HepG2 (cell line): Measurements from ENCODE around the gene ALPK1. TPM values are rescaled to one million over a fixed set of nuclear protein-coding genes. Genes with fewer than 3 reads are reported as not detected.

Experiments used
- ATAC-seq: fragments of 200-7000 bp; cut with Tn5 transposase; 3 replicates; pipeline ENCODE4 v1.9.1; 2020; ENCODE audit warnings: mild to moderate bottlenecking, moderate library complexity
- BruUV-seq: library from RNA; stranded (reverse); fragments of 400-500 nt; replicated peaks from 2 replicates; lab custom pipeline; 2021; lab: Mats Ljungman, UMichigan
- CTCF ChIA-PET: fragments of 300-600 bp; formaldehyde crosslinking; extraction: SDS; loops from one replicate; lab custom pipeline; 2021; ENCODE audit warnings: low total read pairs, inconsistent platforms, low intra/inter-chr PET ratio; lab: Yijun Ruan, JAX
- POLR2A ChIA-PET: fragments of 350-600 bp; sonication (Branson Sonifier 250); formaldehyde crosslinking; loops from one replicate; lab custom pipeline; 2020; ENCODE audit warnings: antibody characterized with exemption, inconsistent platforms; lab: Yijun Ruan, JAX
- DNase-seq: peaks from one replicate; pipeline ENCODE4 v3.0.0-alpha.2; 2015; ENCODE audit warnings: low spot score
- FAIRE-seq: peaks from 3 replicates; lab custom pipeline; 2011; peaks lifted over from hg19 to GRCh38; lab: Jason Lieb, UNC
- H2AFZ ChIP-seq: one replicate; pipeline ENCODE4 v1.6.1; 2011; ENCODE audit warnings: low read length, inconsistent platforms
- H3K27ac ChIP-seq: fragments of 300-600 bp; 3 replicates; pipeline ENCODE4 v1.8.0; 2011; ENCODE audit warnings: mixed run types, mild to moderate bottlenecking, mixed read lengths, low read length, inconsistent platforms; ENCODE audit not compliant: insufficient read depth; ENCODE audit errors: extremely low read length
- H3K27me3 ChIP-seq, 2 experiments: fragments of 200-600 bp in 1 of 2; 2 replicates in 1 of 2; 3 replicates in 1 of 2; pipeline versions ENCODE4 v1.6.0 to v1.8.0; 2011; ENCODE audit warnings: low read length in 2 of 2, mild to moderate bottlenecking in 2 of 2, moderate library complexity in 2 of 2, inconsistent platforms in 1 of 2; ENCODE audit not compliant: insufficient read depth in 2 of 2, control insufficient read depth in 1 of 2
- H3K36me3 ChIP-seq, 2 experiments: fragments of 200-600 bp in 1 of 2; replicated peaks in 1 of 2; 2 replicates in 1 of 2; 3 replicates in 1 of 2; pipeline versions ENCODE4 v1.5.1 to v1.8.0; 2011; ENCODE audit warnings: low read length in 2 of 2, inconsistent platforms in 1 of 2; ENCODE audit not compliant: insufficient read depth in 2 of 2, control insufficient read depth in 1 of 2
- H3K4me1 ChIP-seq: 2 replicates; pipeline ENCODE4 v1.5.1; 2012; ENCODE audit warnings: low read length, inconsistent platforms; ENCODE audit not compliant: insufficient read depth
- H3K4me2 ChIP-seq: 2 replicates; pipeline ENCODE4 v1.6.0; 2011; ENCODE audit warnings: low read depth, low read length, inconsistent platforms
- H3K4me3 ChIP-seq, 3 experiments: fragments of 200-600 bp in 1 of 3; sonication (generic), shearing (Covaris generic) in 1 of 3; replicated peaks in 1 of 3; 2 replicates each; pipeline ENCODE4 v1.5.1; 2011 to 2016; ENCODE audit warnings: low read length in 3 of 3, inconsistent platforms in 2 of 3, low read depth in 2 of 3, mild to moderate bottlenecking in 2 of 3, control low read depth in 1 of 3, mixed read lengths in 1 of 3; ENCODE audit not compliant: insufficient read depth in 1 of 3
- H3K79me2 ChIP-seq: one replicate; pipeline ENCODE4 v1.6.1; 2011; ENCODE audit warnings: low read length, inconsistent platforms; ENCODE audit not compliant: insufficient read depth
- H3K9ac ChIP-seq: 2 replicates; pipeline ENCODE4 v1.6.0; 2011; ENCODE audit warnings: mild to moderate bottlenecking, low read depth, low read length, inconsistent platforms; ENCODE audit not compliant: insufficient read depth
- H3K9me3 ChIP-seq: 2 replicates; pipeline ENCODE4 v1.5.1; 2012; ENCODE audit warnings: mild to moderate bottlenecking, low read length
- H4K20me1 ChIP-seq: 2 replicates; pipeline ENCODE4 v1.6.0; 2011; ENCODE audit warnings: inconsistent platforms, mild to moderate bottlenecking, low read length, moderate library complexity; ENCODE audit not compliant: insufficient read depth
- BORCS8-MEF2B ChIP-seq: sonication (generic); formaldehyde crosslinking; IDR thresholded peaks from 2 replicates; pipeline ENCODE4 v1.8.0; 2022; ENCODE audit warnings: mild to moderate bottlenecking, missing genetic modification reagents
- CCDC6 ChIP-seq: sonication (generic); formaldehyde crosslinking; IDR thresholded peaks from 2 replicates; pipeline ENCODE4 v1.8.1; 2022; ENCODE audit warnings: mild to moderate bottlenecking, missing genetic modification reagents, moderate library complexity
- GTF2F1 ChIP-seq: fragments of 150-350 bp; IDR thresholded peaks from 2 replicates; pipeline ENCODE4 v1.6.1; 2014; ENCODE audit warnings: low read length
- HDAC1 ChIP-seq: sonication (generic); formaldehyde crosslinking; IDR thresholded peaks from 2 replicates; pipeline ENCODE4 v1.5.1; 2020; ENCODE audit warnings: mild to moderate bottlenecking, missing genetic modification reagents
- HNRNPL ChIP-seq: fragments of 200-400 bp; formaldehyde crosslinking; IDR thresholded peaks from 2 replicates; pipeline ENCODE4 v1.6.1; 2017; ENCODE audit warnings: mild to moderate bottlenecking, low read depth, low read length
- MAFG ChIP-seq: sonication (generic); formaldehyde crosslinking; IDR thresholded peaks from 2 replicates; pipeline ENCODE4 v1.5.1; 2020; ENCODE audit warnings: mild to moderate bottlenecking, missing genetic modification reagents
- MEIS2 ChIP-seq: sonication (generic); formaldehyde crosslinking; IDR thresholded peaks from 2 replicates; pipeline ENCODE4 v1.9.0; 2021; ENCODE audit warnings: mild to moderate bottlenecking, missing genetic modification reagents
- SNAI1 ChIP-seq: sonication (generic); formaldehyde crosslinking; IDR thresholded peaks from 2 replicates; pipeline ENCODE4 v1.5.0; 2020; ENCODE audit warnings: mild to moderate bottlenecking, missing genetic modification reagents, borderline replicate concordance
- SUZ12 ChIP-seq: fragments of 150-350 bp; IDR thresholded peaks from 2 replicates; pipeline ENCODE4 v1.6.1; 2014; ENCODE audit warnings: low read depth, low read length
- ZIK1 ChIP-seq: sonication (generic); formaldehyde crosslinking; IDR thresholded peaks from 2 replicates; pipeline ENCODE4 v1.5.0; 2020; ENCODE audit warnings: mild to moderate bottlenecking, low read depth, missing genetic modification reagents, borderline replicate concordance
- WGBS: methylation state at CpG from one replicate; pipeline ENCODE4 v1.1.6; 2017; ENCODE audit warnings: low lambda C conversion rate; 5-methylcytosine and 5-hydroxymethylcytosine counted together
- in situ Hi-C: cut with HindIII; loops from 2 replicates; pipeline ENCODE4 v1.10.0; 2017; ENCODE audit warnings: low pct_unique_long_range_greater_than_20kb; ENCODE audit not compliant: extremely low pct_ligation_motif_present
- intact Hi-C: fragments of 100-400 bp; cut with micrococcal nuclease; formaldehyde crosslinking; loops from one replicate; pipeline ENCODE4 v1.10.0; 2022; ENCODE audit not compliant: unreplicated experiment
- polyA plus RNA-seq, 8 experiments: library from polyadenylated mRNA; depleted of rRNA in 3 of 8; stranded (reverse) in 7 of 8; unstranded in 1 of 8; fragments of >200 nt; fragmentation: Illumina TruSeq in 4 of 8; extraction: Trizol in 4 of 8; gene quantifications; 2 replicates each; pipeline versions ENCODE4 v1.2.1 to v1.2.3, GENCODE V29; 2011 to 2016; ENCODE audit warnings: low read depth in 4 of 8, missing spikeins in 1 of 8, mixed read lengths in 1 of 8; ENCODE audit not compliant: insufficient read depth in 1 of 8
- total RNA-seq, 5 experiments: library from RNA; depleted of rRNA; stranded (reverse); fragments of >200 nt; fragmentation: Illumina TruSeq; extraction: Trizol; gene quantifications; 2 replicates each; pipeline ENCODE4 v1.2.3, GENCODE V29; 2016; ENCODE audit warnings: low read depth in 1 of 5
- TF ChIP-seq, protein P1 (sequence below): sonication (generic); formaldehyde crosslinking; conservative IDR thresholded peaks from 2 replicates; pipeline ENCODE4 v1.4.0; 2020; ENCODE audit warnings: missing genetic modification reagents
- TF ChIP-seq, protein P2 (sequence below): IDR thresholded peaks from 2 replicates; pipeline ENCODE4 v1.6.1; 2016; ENCODE audit warnings: low read depth, borderline replicate concordance
- TF ChIP-seq, protein P3 (sequence below): sonication (generic); formaldehyde crosslinking; IDR thresholded peaks from 2 replicates; pipeline ENCODE4 v1.4.0; 2020; ENCODE audit warnings: missing genetic modification reagents
- TF ChIP-seq, protein P4 (sequence below): sonication (generic); formaldehyde crosslinking; IDR thresholded peaks from 2 replicates; pipeline ENCODE4 v1.4.0; 2020; ENCODE audit warnings: mild to moderate bottlenecking, missing genetic modification reagents
- TF ChIP-seq, protein P5 (sequence below): sonication (generic); formaldehyde crosslinking; IDR thresholded peaks from 2 replicates; pipeline ENCODE4 v1.4.0; 2020; ENCODE audit warnings: mild to moderate bottlenecking, missing genetic modification reagents
- TF ChIP-seq, protein P6 (sequence below): sonication (generic); formaldehyde crosslinking; IDR thresholded peaks from 2 replicates; pipeline ENCODE4 v1.8.1; 2023; ENCODE audit warnings: mild to moderate bottlenecking, inconsistent platforms, moderate library complexity, missing genetic modification reagents, borderline replicate concordance

Gene ALPK1
- total and polyA plus RNA-seq, 2 of the 13 experiments (the other 11 are each of a cell fraction or from before 2014, with no cell fraction given): 0.61 to 1.3 TPM

DNA sequence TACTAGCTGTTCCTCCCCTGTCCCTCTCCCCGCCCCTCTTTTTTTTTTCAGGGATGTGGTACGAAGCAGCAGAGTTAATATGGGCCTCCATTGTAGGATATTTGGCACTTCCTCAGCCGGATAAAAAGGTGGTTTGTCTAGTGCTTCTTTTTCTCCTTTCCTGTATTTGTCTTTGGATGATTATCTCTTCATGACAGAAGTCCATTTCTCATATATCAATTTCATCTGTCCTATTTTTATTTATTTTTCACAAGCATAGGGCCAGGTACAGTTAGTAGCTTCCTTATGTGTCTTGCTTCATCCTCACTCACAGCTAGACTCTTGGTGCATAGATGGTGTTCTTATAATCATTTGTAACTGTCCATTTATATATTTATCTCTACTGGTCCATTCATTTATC, 129.2 kb downstream of the ALPK1 start:
- ChIA-PET CTCF (no interaction called here), POLR2A (no interaction called here)
- H3K36me3 ChIP-seq: no peaks in the 10 kb centered on the region
- no peak for FAIRE-seq
- no peaks in the 10 kb centered on the region for H4K20me1 ChIP-seq
- ATAC-seq: no peak
- TF ChIP-seq, protein P1, sequence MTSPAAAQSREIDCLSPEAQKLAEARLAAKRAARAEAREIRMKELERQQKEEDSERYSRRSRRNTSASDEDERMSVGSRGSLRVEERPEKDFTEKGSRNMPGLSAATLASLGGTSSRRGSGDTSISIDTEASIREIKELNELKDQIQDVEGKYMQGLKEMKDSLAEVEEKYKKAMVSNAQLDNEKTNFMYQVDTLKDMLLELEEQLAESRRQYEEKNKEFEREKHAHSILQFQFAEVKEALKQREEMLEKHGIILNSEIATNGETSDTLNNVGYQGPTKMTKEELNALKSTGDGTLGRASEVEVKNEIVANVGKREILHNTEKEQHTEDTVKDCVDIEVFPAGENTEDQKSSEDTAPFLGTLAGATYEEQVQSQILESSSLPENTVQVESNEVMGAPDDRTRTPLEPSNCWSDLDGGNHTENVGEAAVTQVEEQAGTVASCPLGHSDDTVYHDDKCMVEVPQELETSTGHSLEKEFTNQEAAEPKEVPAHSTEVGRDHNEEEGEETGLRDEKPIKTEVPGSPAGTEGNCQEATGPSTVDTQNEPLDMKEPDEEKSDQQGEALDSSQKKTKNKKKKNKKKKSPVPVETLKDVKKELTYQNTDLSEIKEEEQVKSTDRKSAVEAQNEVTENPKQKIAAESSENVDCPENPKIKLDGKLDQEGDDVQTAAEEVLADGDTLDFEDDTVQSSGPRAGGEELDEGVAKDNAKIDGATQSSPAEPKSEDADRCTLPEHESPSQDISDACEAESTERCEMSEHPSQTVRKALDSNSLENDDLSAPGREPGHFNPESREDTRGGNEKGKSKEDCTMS: no peak
- TF ChIP-seq, protein P2, sequence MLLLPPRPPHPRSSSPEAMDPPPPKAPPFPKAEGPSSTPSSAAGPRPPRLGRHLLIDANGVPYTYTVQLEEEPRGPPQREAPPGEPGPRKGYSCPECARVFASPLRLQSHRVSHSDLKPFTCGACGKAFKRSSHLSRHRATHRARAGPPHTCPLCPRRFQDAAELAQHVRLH (CRISPR knock-in tag): no peak
- TF ChIP-seq GTF2F1 (no peak), CCDC6 (CRISPR knock-in tag) (no peak), BORCS8-MEF2B (CRISPR knock-in tag) (no peak), HDAC1 (CRISPR knock-in tag) (no peak), ZIK1 (no peak), SUZ12 (no peak), MEIS2 (CRISPR knock-in tag) (no peak), HNRNPL (no peak), MAFG (CRISPR knock-in tag) (no peak), SNAI1 (CRISPR knock-in tag) (no peak)
- TF ChIP-seq, protein P3, sequence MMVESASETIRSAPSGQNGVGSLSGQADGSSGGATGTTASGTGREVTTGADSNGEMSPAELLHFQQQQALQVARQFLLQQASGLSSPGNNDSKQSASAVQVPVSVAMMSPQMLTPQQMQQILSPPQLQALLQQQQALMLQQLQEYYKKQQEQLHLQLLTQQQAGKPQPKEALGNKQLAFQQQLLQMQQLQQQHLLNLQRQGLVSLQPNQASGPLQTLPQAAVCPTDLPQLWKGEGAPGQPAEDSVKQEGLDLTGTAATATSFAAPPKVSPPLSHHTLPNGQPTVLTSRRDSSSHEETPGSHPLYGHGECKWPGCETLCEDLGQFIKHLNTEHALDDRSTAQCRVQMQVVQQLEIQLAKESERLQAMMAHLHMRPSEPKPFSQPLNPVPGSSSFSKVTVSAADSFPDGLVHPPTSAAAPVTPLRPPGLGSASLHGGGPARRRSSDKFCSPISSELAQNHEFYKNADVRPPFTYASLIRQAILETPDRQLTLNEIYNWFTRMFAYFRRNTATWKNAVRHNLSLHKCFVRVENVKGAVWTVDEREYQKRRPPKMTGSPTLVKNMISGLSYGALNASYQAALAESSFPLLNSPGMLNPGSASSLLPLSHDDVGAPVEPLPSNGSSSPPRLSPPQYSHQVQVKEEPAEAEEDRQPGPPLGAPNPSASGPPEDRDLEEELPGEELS (CRISPR knock-in tag): no peak
- TF ChIP-seq, protein P4, sequence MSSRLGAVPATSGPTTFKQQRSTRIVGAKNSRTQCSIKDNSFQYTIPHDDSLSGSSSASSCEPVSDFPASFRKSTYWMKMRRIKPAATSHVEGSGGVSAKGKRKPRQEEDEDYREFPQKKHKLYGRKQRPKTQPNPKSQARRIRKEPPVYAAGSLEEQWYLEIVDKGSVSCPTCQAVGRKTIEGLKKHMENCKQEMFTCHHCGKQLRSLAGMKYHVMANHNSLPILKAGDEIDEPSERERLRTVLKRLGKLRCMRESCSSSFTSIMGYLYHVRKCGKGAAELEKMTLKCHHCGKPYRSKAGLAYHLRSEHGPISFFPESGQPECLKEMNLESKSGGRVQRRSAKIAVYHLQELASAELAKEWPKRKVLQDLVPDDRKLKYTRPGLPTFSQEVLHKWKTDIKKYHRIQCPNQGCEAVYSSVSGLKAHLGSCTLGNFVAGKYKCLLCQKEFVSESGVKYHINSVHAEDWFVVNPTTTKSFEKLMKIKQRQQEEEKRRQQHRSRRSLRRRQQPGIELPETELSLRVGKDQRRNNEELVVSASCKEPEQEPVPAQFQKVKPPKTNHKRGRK (CRISPR knock-in tag): no peak
- TF ChIP-seq, protein P5, sequence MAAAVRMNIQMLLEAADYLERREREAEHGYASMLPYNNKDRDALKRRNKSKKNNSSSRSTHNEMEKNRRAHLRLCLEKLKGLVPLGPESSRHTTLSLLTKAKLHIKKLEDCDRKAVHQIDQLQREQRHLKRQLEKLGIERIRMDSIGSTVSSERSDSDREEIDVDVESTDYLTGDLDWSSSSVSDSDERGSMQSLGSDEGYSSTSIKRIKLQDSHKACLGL (CRISPR knock-in tag): no peak
- TF ChIP-seq, protein P6, sequence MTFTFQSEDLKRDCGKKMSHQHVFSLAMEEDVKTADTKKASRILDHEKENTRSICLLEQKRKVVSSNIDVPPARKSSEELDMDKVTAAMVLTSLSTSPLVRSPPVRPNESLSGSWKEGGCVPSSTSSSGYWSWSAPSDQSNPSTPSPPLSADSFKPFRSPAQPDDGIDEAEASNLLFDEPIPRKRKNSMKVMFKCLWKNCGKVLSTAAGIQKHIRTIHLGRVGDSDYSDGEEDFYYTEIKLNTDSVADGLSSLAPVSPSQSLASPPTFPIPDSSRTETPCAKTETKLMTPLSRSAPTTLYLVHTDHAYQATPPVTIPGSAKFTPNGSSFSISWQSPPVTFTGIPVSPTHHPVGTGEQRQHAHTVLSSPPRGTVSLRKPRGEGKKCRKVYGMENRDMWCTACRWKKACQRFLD (CRISPR knock-in tag): no peak
- H3K4me2 ChIP-seq: no peak overlapping the region
- 70% methylated on average over 3 of the region's 3 CpGs for WGBS
- no peak overlapping the region for H3K9ac ChIP-seq
- H3K79me2 ChIP-seq: no peaks in the 10 kb centered on the region
- in situ Hi-C loops: no loop called here
- H3K4me3 ChIP-seq: no peak overlapping the region
- H2AFZ ChIP-seq: no peak overlapping the region
- no peaks in the 10 kb centered on the region for H3K4me1 ChIP-seq
- no peak for DNase-seq
- no peak overlapping the region for H3K27ac ChIP-seq
- 0 out of 5 replicates have a peak, but pooled peaks cover 0 to 3% of the 10 kb centered on the region in 2 experiments for H3K27me3 ChIP-seq
- BruUV-seq: no TSS peak
- intact Hi-C loops: no loop called here
- H3K9me3 ChIP-seq: no peaks in the 10 kb centered on the region
